GM19035 (cell line): ENCODE measurements around the gene HADHA.
A peak's percentile ranks its signal among the peaks of the same experiment; 100 is the strongest.

ENCODE experiments used
- ATAC-seq: cut with Tn5 transposase; IDR thresholded peaks from one replicate; pipeline ENCODE4 v1.9.1; 2021; ENCODE audit not compliant: unreplicated experiment

Gene HADHA

DNA sequence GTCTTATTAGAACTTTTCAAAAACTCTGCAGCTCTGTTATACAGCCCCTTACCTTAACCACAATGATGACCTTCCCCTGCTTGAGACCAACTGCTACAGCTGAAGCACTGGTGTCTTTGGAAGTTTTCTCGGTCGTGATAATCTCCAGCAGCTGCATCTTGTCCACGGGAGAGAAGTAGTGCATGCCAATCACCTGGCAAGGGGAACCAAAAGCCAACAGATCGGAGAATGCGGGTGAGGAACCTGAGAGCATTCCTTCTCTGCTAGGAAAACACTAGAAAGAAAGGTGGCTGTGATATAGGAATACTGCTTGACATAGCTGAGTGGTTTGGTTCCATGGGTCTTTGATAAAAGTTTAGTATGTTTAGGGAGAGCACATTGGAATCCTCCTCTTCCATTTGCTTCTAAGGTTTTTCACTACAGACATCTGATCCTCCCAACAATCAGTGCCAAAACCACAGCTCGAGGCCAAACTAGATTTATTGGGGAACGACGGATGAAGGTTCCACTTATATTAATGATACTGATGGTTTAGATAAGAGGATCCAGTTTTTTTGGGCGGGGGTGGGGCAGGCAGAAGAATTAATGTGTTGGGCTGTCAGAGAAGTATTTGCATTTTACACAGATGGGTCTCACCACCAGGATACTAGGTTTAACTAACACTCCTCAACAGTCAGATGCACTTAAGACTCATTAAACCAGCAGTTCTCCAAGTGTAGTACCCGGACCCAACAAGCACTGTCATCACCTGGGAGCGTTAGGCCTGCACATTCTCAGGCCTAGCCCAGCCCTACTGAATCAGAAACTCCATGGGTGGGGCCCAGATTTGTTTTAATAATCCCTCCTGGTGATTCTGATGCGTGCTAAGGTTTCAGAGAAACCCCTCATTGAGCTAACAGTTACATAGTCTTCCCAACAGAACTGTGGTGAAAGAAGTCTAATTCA lies 49.1 kb downstream of the HADHA start:
- no peak for ATAC-seq

DNA sequence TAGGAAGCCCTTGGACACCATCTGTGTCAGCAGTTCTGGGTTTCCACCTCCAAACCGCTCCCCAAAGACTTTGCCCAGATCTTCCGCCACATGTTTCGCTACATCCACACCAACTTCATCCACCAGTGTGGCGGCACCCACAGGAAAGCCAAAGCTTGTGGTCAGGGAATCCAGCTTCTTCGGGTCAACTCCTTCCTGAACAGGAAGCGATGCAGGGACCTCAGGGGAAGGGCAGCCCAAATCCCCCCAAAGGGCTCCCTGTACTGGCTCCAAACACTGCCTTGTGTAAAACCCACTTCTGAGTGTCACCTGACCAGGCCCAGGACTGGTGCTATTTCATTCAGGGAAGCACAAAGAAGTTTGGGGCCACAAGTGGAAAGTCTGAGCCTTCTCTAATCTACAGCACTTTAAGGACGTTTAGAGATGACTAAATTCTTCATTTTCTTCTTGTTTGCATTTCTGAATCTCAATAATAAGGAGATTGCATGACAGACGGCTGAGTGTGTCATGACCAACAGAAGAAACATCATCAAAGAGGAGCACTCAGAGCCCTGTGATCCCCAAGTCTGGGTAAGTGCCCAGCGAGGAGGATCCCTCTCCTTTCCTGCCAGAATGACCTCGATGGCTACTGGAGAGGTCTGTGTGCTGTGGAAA lies 50.7 kb downstream of the HADHA start:
- no peak for ATAC-seq

DNA sequence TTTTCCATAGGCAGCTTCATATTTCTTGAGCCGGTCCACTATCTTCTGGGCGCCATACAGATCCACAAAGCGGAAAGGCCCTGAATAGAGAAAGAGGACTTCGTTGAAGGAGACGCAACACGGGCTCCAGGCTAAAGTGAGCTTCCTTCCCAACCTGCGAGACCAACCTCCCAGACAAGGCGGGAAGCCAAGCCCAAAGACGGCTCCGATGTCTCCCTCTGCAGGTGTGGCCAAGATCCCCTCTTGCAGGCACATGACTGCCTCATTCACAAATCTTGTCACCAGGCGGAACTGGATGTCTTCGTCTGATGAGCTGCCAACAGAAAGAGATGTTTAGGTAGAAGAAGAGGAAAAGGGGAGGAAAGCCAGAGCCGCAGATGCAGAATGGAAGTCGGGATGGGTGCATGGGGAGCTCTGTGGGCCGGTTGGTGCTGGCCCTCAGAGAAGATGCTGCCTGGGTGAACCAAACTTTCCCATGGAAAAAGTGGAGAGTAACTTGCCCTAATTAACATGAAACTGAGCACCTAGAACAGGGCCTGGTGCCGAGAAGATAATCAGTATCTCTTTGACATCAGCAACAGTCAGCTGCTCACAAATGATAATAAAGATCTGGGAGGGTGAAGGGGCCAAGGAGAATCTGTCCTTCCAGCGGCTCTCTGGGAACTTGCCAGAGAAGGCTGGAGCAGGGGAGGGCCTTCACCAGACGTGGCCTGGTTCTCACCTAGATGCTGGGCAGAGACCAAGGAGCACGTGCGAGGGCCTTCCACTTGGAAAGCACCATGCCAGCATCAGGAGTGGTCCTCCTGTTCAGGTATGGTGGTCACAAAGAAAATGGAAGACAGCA lies 52.9 kb downstream of the HADHA start:
- no peak for ATAC-seq

DNA sequence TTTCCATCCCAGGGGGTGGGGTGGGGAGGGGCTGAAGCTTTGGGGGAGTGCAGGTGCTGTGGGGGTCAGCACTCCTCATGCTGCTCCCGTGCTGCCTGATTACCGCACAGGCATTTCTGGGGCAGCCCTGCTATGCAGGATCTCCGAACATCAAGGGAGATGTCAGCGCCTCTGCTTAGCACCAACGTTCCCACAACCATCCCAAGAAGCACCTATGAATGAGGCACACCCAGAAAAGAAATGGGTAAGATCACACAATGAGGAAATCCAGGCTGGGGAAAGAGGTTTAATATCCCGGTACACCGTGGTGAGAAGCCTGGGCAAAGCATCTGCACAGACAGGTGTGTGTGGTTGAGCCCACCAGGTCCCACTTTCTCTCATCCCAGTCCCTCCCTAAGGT lies 54.1 kb downstream of the HADHA start:
- ATAC-seq = no peak

DNA sequence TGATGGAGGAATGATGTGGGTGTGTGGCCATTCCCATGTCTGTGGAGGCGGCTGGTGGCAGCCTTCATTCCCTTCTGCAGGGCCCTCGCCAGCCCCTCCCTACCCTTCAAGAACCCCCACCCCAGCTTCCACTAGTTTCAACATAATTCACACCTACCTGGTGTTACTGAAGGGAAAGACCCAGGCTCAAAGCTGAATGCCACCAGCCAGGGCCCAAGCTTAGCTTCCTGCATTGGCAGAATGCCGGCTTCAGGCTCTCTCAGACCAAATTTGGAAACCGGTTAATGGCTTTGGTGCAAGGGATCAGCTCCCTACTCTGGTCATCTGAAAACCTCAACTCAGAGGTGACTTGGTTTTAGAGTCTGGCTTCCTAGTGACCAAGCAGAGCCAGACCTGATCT lies 54.7 kb downstream of the HADHA start:
- no peak for ATAC-seq

DNA sequence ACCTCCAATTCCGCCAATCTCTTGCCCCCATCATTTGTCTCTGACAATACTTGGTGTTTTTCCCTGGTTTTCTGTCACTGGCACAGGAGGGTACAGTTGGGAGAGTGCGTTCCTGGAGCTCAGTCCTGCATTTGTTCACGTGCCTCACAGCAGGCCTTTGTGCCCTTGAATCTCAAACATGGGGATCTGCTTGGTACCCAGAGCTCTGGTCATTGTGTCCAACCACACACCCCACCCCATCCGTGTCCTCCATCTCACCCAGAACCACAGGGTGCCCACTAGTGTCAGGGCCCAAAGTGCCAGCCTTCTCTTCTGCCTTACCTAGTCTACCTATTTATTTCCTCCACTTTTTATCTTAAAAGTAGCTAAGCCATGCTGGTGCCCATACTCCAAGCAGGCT lies 55.3 kb downstream of the HADHA start:
- ATAC-seq = no peak

DNA sequence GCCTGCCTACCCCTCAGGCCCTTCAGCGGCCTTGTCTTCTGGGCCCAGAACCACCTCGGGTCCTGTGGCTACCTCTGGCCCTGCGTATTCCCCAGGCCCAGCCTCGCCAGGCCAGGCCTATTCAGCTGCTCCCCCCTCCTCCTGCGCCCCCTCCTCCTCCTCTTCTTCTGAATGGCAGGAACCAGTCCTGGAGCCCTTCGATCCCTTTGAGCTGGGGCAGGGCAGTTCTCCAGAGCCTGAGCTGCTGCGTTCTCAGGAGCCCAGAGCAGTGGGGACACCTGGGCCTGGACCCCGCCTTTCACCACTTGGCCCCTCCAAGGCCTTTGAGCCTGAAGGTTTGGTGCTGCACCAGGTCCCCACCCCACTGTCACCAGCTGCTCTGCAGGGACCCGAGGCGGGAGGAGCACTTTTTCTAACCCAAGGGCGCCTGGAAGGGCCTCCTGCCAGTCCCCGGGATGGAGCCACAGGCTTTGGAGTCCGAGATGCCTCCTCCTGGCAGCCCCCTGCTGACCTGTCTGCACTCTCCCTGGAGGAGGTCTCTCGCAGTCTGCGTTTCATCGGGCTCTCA lies 56.8 kb downstream of the HADHA start:
- no peak for ATAC-seq

DNA sequence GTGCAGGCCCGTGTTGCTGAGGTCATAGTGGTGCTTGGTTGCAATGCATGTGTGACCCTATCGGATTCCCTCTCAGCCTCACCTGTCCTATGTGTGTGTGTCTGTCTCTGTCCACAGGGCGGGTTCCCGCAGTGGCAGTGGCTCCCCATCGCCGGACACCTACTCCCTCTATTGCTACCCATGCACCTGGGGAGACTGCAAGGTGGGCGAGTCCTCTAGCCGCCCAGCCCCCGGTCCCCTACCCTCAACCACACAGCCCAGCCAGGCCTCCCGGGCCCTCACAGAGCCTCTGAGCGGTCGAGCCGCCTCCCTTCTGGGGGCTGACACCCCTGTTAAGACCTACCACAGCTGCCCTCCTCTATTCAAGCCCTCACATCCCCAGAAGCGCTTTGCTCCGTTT lies 57.3 kb downstream of the HADHA start:
- ATAC-seq = no peak

DNA sequence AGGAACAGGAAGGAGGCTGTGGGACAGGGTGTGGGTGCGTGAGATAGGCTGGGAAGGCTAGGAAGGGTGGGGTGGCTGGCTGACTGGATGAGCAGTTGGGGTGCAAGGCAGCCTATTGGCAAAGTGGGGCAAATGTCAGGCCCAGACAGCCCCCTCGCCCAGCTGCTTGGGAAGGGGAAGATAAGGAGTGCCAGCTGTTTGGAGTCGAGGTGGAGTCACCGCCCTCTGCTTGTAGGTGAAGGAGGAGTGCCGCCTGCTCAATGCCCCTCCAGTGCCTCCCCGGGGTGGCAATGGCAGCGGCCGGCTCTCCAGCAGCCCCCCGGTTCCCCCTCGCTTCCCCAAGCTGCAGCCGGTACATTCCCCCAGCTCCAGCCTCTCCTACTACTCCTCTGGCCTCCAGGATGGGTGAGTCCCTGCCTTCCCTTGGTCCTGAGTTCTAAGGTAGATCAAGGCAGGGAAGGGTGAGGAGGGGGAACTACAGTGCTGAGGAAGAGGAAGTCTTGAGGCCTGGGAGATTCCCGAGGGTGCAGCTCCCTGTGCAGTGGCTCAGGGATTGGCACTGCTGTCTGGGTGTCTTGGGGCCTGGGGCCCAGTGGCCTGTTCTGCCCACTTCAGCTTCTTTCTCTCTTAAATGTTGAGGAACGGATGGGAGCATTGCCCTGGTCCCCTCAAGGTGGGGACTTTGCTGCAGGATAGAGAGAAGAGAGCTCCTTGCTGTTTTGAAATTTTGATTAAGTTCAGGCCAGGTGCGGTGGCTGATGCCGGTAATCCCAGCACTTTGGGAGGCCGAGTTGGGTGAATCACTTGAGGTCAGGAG lies 58.3 kb downstream of the HADHA start:
- ATAC-seq = no peak

DNA sequence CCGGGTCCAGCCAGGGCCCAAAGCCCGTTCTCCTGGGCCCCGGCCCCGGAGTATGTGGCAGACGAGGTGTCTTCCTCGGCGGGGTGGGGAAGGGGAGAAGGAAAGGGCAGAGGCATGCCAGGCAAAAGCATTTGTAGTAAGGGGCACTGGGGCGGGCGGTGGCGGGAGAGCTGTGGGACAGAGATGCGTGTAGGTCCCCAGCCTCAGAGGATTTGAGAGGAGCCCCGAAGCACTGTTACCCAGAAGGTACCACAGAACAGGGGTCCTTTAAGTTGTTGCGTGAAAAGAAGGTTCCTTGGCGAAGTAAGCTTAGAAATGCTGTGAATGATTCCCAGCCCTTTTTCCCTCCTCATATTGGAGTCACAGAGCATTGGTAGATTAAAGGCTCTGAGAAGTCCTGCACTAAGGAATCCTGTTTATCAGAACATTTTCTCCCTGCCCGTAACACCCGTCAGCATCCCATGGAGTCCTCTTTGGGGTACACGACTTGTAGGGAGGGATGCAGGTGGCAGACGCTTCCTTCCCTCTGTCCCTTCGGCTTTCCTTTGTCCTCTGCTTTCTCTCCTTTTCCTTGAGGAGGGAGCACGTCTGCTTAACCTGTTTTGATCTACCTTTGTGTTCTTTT lies 59.0 kb downstream of the HADHA start:
- no peak for ATAC-seq

DNA sequence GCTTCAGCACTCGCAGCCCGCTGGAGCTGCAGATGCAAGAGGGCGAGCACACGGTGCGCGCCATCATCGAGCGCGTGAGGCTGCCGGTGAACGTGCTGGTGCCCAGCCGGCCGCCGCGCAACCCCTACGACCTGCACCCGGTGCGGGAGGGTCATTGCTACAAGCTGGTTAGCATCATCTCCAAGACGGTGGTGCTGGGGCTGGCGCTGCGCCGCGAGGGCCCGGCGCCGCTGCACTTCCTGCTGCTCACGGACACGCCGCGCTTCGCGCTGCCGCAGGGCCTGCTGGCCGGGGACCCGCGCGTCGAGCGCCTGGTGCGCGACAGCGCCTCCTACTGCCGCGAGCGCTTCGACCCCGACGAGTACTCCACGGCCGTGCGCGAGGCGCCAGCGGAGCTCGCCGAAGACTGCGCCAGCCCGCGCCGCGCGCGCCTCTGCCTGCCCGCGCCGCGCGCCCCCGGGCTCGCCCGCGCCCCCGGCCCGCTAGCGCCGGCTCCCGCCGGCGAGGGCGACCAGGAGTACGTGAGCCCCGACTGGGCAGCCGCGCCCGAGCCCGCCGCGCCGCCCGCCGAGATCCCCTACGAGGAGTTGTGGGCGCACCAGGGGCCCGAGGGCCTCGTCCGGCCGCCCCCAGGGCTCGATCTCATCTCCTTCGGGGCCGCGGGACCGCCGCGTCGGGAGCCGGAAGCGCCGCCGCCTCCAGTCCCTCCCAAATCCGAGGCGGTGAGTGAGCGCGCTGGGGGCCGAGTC lies 59.7 kb downstream of the HADHA start:
- peak; percentile 77 for ATAC-seq

DNA sequence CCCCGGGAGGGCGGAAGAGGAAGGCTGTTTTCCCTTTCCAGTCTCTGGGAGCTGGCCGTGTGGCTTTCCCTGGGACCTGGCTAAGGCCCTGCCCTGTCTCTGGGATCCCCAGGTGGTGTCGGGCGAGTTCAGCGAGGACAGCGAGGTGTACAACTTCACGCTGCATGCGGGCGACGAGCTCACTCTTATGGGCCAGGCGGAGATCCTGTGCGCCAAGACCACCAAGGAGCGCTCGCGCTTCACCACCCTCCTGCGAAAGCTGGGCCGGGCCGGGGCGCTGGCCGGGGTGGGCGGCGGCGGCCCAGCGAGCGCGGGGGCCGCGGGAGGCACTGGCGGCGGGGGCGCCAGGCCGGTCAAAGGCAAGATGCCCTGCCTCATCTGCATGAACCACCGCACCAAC lies 60.3 kb downstream of the HADHA start:
- no peak for ATAC-seq

DNA sequence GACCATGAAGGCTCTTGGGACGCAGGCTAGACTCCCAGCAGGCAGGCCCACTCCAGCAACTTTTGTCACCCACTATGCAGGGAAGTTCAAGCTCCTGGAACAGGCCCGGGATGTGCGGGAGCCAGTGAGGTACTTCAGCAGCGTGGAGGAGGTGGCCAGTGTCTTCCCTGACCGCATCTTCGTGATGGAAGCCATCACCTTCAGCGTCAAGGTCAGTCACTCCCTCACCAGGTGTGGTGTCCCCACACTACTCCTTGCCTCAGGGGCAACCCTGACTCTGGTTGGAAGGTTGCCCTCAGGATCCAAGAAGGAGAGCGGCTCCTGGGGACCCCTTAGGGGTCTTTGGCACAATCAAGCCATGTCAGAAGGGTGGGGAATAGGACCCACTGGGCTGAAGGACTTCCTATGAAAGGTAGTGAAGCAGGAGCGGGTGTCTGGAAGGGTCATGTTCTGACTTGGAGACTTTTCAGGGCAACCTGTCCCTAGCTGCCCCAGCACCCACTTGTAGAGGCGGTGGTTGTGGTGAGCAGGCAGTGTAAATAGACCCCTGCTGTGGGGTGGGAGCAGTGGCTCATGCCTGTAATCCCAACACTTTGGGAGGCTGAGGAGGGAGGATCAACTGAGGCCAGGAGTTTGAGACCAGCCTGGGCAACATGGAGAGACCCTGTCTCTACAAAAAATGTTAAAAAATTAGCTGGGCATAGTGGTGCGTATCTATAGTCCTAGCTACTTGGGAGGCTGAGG lies 61.4 kb downstream of the HADHA start:
- ATAC-seq = no peak

DNA sequence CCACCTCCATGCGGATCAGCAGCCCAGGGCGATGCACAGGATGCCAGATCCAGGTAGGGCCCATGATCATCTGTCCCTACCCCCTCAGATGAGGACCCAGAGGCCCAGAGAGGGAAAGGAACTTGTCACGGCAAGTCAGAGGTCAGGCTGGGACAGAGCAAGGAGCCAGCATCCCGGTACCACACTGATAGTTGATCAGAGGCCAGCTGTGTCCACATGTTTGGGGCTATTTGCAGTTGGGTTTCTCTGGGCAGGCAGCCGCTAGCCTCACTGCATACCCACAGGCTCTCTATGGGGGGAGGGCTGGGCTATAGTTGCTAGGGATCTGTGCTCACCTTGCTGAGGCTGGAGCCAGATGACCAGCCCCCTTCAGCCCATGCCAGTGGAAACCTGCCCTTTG lies 62.0 kb downstream of the HADHA start:
- no peak for ATAC-seq

DNA sequence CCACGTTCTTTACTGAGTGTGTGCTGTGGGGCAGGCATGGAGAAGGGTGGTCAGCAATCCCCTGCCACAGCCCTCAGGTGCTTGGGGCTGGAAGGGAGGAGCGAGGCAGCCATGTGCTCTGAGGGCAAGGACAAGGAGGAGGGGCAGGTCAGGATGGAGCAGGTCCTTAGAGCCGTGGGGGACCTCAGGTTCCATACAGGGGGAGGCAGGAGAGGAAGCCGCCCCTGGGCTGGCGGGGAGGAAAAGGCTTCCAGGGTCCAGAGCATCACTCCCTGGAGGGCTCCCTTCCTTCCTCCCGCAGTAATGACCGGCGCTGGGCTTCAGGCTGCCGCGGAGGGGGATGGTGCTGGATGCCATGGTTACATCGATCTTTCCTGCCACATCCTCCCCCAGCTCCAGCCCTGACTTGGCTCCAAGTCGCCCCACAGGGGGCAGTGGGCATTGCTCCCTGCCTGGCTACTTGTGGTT lies 65.0 kb downstream of the HADHA start:
- no peak for ATAC-seq

DNA sequence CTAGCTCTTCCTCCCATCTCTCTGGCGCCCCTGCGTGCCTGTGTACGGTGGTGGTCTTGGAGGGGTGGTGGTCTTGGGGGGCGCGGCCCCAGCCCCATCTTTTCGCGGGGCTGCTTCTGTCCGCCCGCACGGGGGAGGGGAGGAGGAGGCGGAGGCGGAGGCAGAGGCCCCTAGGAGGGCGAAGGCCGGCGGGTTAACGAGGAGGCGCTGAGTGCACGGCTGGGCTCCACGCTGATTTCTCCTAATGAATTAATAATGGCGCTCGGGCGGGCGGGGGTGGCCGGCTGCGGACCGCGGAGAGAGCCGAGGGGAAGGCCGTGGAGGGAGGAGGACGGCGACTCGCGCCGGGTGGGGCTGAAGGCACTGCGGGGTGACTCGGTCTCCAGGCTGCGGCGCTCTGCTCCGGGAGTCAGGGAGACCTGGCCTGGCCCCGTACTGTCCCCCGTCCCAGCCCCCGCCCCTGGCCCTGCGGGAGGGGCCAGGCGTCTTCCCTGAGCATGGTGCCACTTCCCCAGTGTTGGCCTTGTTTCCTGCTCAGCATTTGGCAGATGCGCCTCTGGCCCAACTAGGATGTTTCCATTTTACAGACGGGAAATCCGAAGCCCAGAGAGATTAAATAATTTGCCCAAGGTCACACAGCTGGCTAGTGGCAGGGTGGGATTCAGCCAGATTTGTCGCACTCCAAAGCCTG lies 65.5 kb downstream of the HADHA start:
- ATAC-seq = no peak

DNA sequence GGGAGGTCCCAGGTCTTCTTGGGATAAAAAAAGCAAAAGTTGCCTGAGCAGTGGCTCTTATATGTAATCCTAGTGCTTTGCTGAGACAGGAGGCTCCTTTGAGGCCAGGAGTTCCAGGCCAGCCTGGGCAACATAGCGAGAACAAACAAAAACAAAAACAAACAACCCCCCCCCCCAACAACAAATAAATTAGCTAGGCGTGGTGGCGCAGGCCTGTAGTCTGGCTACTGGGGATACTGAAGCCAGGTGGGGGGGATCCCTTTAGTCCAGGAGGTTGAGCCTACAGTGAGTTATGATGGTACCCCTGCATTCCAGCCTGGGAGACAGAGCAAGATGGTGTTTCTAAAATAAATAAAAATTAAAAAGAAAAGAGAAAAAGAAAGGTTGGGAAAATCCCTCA lies 66.2 kb downstream of the HADHA start:
- no peak for ATAC-seq

DNA sequence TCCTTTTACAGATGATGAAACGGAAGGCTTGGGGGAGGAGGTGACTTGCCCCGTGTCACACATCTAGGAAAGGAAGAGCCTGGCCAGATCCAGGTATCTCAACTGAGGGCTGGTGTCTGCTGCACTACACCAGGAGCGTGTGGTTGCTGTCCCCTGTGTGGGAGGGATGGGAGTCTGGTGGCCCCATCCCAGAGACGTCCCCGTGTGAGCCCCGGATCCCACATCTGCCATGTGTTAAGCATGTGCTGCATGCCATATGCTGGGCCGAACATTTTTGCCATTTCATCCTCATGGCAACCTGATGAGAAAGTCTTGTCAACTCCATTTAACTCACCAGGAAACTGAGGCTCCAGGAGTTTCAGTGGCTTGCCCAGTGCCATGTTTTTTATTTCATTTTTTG lies 67.3 kb downstream of the HADHA start:
- ATAC-seq = no peak
